ENCODE results near the gene TRIM37. TPM values are rescaled to one million over a fixed set of nuclear protein-coding genes. Genes with fewer than 3 reads are reported as not detected.

Gene TRIM37
- total and polyA plus RNA-seq, 10 donors = 6.2 to 28.1 (median 16.9) TPM

DNA sequence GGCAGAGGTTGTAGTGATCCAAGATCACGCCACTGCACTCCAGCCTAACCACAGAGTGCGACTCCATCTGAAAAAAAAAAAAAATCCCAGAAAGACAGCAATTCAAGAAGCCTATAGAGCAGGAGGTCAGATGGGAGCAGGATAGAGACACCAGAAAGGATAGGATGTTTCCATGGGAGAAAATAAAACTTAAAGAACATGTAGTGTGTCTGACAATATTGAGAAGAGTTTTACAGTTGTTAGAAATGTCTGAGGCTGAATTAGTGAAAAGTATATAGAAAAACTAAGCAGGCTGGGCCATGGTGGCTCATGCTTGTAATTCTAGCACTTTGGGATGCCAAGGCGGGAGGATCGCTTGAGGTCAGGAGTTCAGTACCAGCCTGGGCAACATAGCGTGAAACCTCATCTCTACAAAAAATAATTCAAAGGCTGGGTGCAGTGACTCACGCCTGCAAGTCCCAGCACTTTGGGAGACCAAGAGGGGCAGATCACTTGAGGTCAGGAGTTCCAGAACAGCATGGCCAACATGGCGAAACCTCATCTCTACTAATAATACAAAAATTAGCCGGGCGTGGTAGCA, 15.3 kb upstream of the TRIM37 start:
- TF ChIP-seq POLR2AphosphoS5 (IDR thresholded peaks at IDR 0.05) (no peak), POLR2A (IDR thresholded peaks at IDR 0.05) (no peak)
- TF ChIP-seq, protein P1, sequence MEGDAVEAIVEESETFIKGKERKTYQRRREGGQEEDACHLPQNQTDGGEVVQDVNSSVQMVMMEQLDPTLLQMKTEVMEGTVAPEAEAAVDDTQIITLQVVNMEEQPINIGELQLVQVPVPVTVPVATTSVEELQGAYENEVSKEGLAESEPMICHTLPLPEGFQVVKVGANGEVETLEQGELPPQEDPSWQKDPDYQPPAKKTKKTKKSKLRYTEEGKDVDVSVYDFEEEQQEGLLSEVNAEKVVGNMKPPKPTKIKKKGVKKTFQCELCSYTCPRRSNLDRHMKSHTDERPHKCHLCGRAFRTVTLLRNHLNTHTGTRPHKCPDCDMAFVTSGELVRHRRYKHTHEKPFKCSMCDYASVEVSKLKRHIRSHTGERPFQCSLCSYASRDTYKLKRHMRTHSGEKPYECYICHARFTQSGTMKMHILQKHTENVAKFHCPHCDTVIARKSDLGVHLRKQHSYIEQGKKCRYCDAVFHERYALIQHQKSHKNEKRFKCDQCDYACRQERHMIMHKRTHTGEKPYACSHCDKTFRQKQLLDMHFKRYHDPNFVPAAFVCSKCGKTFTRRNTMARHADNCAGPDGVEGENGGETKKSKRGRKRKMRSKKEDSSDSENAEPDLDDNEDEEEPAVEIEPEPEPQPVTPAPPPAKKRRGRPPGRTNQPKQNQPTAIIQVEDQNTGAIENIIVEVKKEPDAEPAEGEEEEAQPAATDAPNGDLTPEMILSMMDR (IDR thresholded peaks at IDR 0.05 in 8 of 11, conservative IDR thresholded peaks at IDR 0.05 in 3 of 11) = no peak
- no peaks in the 10 kb centered on the region for H3K4me1 ChIP-seq
- DNase-seq = no peak
- WGBS, 5 donors = 89 to 92% (median 91%) methylated on average over 8 to 9 of the region's 9 CpGs
- H3K9me3 ChIP-seq = no peaks in the 10 kb centered on the region
- peaks cover 0 to 84% (median 13%) of the 10 kb centered on the region in 6 donors for H3K36me3 ChIP-seq
- no peak overlapping the region for H3K4me3 ChIP-seq
- intact Hi-C loops (cut with DNase I; ENCODE audit: low total_unique reads) = no loop called here
- H3K27ac ChIP-seq = no peak overlapping the region
- no peaks in the 10 kb centered on the region for H3K27me3 ChIP-seq (replicated peaks in 1 of 7)

DNA sequence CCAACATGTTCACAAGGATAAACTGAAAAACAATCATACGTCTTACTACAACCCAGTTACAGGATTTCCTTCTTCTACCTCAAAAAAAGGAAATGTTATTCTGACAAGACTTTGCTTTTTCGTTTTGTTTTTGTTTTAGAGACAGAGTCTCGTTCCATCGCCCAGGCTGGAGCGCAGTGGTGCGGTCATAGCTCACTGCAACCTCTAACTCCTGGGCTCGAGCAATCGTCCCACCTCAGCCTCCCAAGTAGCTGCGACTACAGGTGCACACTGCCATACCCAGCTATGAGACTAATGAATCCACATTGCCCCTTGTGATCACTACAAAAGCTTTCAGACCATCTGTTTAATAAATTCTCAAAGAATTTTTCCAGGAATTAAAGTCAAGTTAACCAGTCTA, 8.8 kb upstream of the TRIM37 start:
- WGBS, 5 donors = 86 to 88% (median 87%) methylated on average over 9 of the region's 9 CpGs
- Histone ChIP-seq H3K9me3 (no peaks in the 10 kb centered on the region), H3K4me1 (peaks cover 0 to 4% (median 0%) of the 10 kb centered on the region in 6 donors), H3K27me3 (replicated peaks in 1 of 7) (no peaks in the 10 kb centered on the region), H3K27ac (no peak overlapping the region), H3K36me3 (peaks cover 0 to 77% (median 7%) of the 10 kb centered on the region in 6 donors), H3K4me3 (no peak overlapping the region)
- TF ChIP-seq POLR2A (IDR thresholded peaks at IDR 0.05) (no peak), POLR2AphosphoS5 (IDR thresholded peaks at IDR 0.05) (no peak)
- TF ChIP-seq, protein P1 (IDR thresholded peaks at IDR 0.05 in 8 of 11, conservative IDR thresholded peaks at IDR 0.05 in 3 of 11) = no peak
- no peak for DNase-seq
- intact Hi-C loops (cut with DNase I; ENCODE audit: low total_unique reads) = no loop called here

GRCh38 chr17:59111539-59111938, 4.9 kb upstream of the TRIM37 start:
- TF ChIP-seq, protein P1 (IDR thresholded peaks at IDR 0.05 in 8 of 11, conservative IDR thresholded peaks at IDR 0.05 in 3 of 11) = no peak
- TF ChIP-seq POLR2AphosphoS5 (IDR thresholded peaks at IDR 0.05) (no peak), POLR2A (IDR thresholded peaks at IDR 0.05) (no peak)
- intact Hi-C loops (cut with DNase I; ENCODE audit: low total_unique reads) = no loop called here
- Histone ChIP-seq H3K27ac (no peak overlapping the region), H3K4me3 (no peak overlapping the region), H3K9me3 (no peaks in the 10 kb centered on the region), H3K4me1 (peaks cover 5 to 24% (median 9%) of the 10 kb centered on the region in 6 donors), H3K27me3 (replicated peaks in 1 of 7) (no peaks in the 10 kb centered on the region), H3K36me3 (peaks cover 0 to 42% (median 2%) of the 10 kb centered on the region in 6 donors)
- no peak for DNase-seq
- 82 to 98% (median 89%) methylated on average over 3 of the region's 3 CpGs for WGBS, 5 donors

- H3K27ac ChIP-seq = no peak overlapping the region
- intact Hi-C loops (cut with DNase I; ENCODE audit: low total_unique reads) = no loop called here
- H3K4me1 ChIP-seq = peaks cover 5 to 27% (median 11%) of the 10 kb centered on the region in 6 donors
- TF ChIP-seq, protein P1 (IDR thresholded peaks at IDR 0.05 in 8 of 11, conservative IDR thresholded peaks at IDR 0.05 in 3 of 11) = no peak
- TF ChIP-seq POLR2A (IDR thresholded peaks at IDR 0.05) (no peak), POLR2AphosphoS5 (IDR thresholded peaks at IDR 0.05) (no peak)
- no peak for DNase-seq
- no peak overlapping the region for H3K4me3 ChIP-seq
- H3K36me3 ChIP-seq = peaks cover 0 to 38% (median 2%) of the 10 kb centered on the region in 6 donors
- no peaks in the 10 kb centered on the region for H3K27me3 ChIP-seq (replicated peaks in 1 of 7)
- no peaks in the 10 kb centered on the region for H3K9me3 ChIP-seq
Observed at GRCh38 chr17:59110973-59111372, 4.3 kb upstream of the TRIM37 start.

Measured in spleen (tissue), 11 donors.